Measurements from ENCODE around the gene SHISA4.
"Not testable (repeated sequence)": the region's sequence is repeated elsewhere in the genome, so short reads cannot be mapped to it uniquely, and the experiment has no call there.

Gene SHISA4

GRCh38 chr1:201928266-201928665 lies 39.6 kb downstream of the SHISA4 start:
- no peak for DNase-seq (ENCODE audit: low read depth in 2 of 2)

- DNase-seq (ENCODE audit: low read depth in 2 of 2), result no peak
These were observed 41.4 kb downstream of the SHISA4 start for GRCh38 chr1:201930137-201930536.

- no peak for DNase-seq (ENCODE audit: low read depth in 2 of 2)
These were observed 42.1 kb downstream of the SHISA4 start for GRCh38 chr1:201930803-201931202.

- DNase-seq (ENCODE audit: low read depth in 2 of 2), result no peak
These were observed 45.2 kb downstream of the SHISA4 start for GRCh38 chr1:201933840-201934430.

GRCh38 chr1:201937624-201938213 lies 49.0 kb downstream of the SHISA4 start:
- DNase-seq (ENCODE audit: low read depth in 2 of 2), result no peak

GRCh38 chr1:201938440-201939035 lies 49.8 kb downstream of the SHISA4 start:
- DNase-seq (ENCODE audit: low read depth in 2 of 2), result no peak

- DNase-seq (ENCODE audit: low read depth in 2 of 2), result no peak
These were observed 50.5 kb downstream of the SHISA4 start for GRCh38 chr1:201939148-201939547.

- no peak for DNase-seq (ENCODE audit: low read depth in 2 of 2)
These were observed 50.9 kb downstream of the SHISA4 start for GRCh38 chr1:201939574-201939973.

- DNase-seq (ENCODE audit: low read depth in 2 of 2), result not testable (repeated sequence)
These were observed 51.6 kb downstream of the SHISA4 start for GRCh38 chr1:201940316-201940715.

- no peak for DNase-seq (ENCODE audit: low read depth in 2 of 2)
These were observed 52.9 kb downstream of the SHISA4 start for GRCh38 chr1:201941420-201942128.

GRCh38 chr1:201942129-201942495 lies 53.4 kb downstream of the SHISA4 start:
- no peak for DNase-seq (ENCODE audit: low read depth in 2 of 2)
